ENCODE data around the gene ANKRD39. TPM values are rescaled to one million over a fixed set of nuclear protein-coding genes. Genes with fewer than 3 reads are reported as not detected.

Gene ANKRD39
- polyA plus RNA-seq (ENCODE audit: insufficient read length in 3 of 3) = 1 to 10 TPM; 6.2 to 8.6 (median 8.2) TPM
- long read RNA-seq, donor 1, transcript ANKRD39-201 (4 exons, 976 nt) = major isoform, 8 of 8 reads
- long read RNA-seq, donor 1, partial matches to known transcripts = 0 of 8 reads
- long read RNA-seq, donor 1, other reads (novel, unspliced or antisense) = 0 of 8 reads
- long read RNA-seq, donor 2, transcript ANKRD39-201 (4 exons, 976 nt) = major isoform, 7 of 7 reads
- long read RNA-seq, donor 2, partial matches to known transcripts = 0 of 7 reads
- long read RNA-seq, donor 2, other reads (novel, unspliced or antisense) = 0 of 7 reads
- long read RNA-seq, donor 3, transcript ANKRD39-201 (4 exons, 976 nt) = major isoform, 9 of 9 reads
- long read RNA-seq, donor 3, partial matches to known transcripts = 0 of 9 reads
- long read RNA-seq, donor 3, other reads (novel, unspliced or antisense) = 0 of 9 reads
- long read RNA-seq, donor 4, transcript ANKRD39-201 (4 exons, 976 nt) = major isoform, 5 of 5 reads
- long read RNA-seq, donor 4, partial matches to known transcripts = 0 of 5 reads
- long read RNA-seq, donor 4, other reads (novel, unspliced or antisense) = 0 of 5 reads
- long read RNA-seq, donor 5 = 0 reads
- long read RNA-seq, donor 6, transcript ANKRD39-201 (4 exons, 976 nt) = major isoform, 8 of 8 reads
- long read RNA-seq, donor 6, partial matches to known transcripts = 0 of 8 reads
- long read RNA-seq, donor 6, other reads (novel, unspliced or antisense) = 0 of 8 reads
- long read RNA-seq, donor 7, transcript ANKRD39-201 (4 exons, 976 nt) = major isoform, 9 of 9 reads
- long read RNA-seq, donor 7, partial matches to known transcripts = 0 of 9 reads
- long read RNA-seq, donor 7, other reads (novel, unspliced or antisense) = 0 of 9 reads
- long read RNA-seq, donor 8, transcript ANKRD39-201 (4 exons, 976 nt) = major isoform, 16 of 16 reads
- long read RNA-seq, donor 8, partial matches to known transcripts = 0 of 16 reads
- long read RNA-seq, donor 8, other reads (novel, unspliced or antisense) = 0 of 16 reads
- long read RNA-seq, donor 9, transcript ANKRD39-201 (4 exons, 976 nt) = major isoform, 5 of 5 reads
- long read RNA-seq, donor 9, partial matches to known transcripts = 0 of 5 reads
- long read RNA-seq, donor 9, other reads (novel, unspliced or antisense) = 0 of 5 reads
- long read RNA-seq, donor 10, partial matches to known transcripts = 0 of 4 reads
- long read RNA-seq, donor 10, other reads (novel, unspliced or antisense) = 0 of 4 reads
- long read RNA-seq, donor 11, transcript ANKRD39-201 (4 exons, 976 nt) = major isoform, 6 of 6 reads
- long read RNA-seq, donor 11, partial matches to known transcripts = 0 of 6 reads
- long read RNA-seq, donor 11, other reads (novel, unspliced or antisense) = 0 of 6 reads
- long read RNA-seq, donor 12, partial matches to known transcripts = 0 of 3 reads
- long read RNA-seq, donor 12, other reads (novel, unspliced or antisense) = 0 of 3 reads
- long read RNA-seq, donor 13, transcript ANKRD39-201 (4 exons, 976 nt) = major isoform, 17 of 17 reads
- long read RNA-seq, donor 13, partial matches to known transcripts = 0 of 17 reads
- long read RNA-seq, donor 13, other reads (novel, unspliced or antisense) = 0 of 17 reads
- long read RNA-seq, donor 14, transcript ANKRD39-201 (4 exons, 976 nt) = major isoform, 6 of 6 reads
- long read RNA-seq, donor 14, partial matches to known transcripts = 0 of 6 reads
- long read RNA-seq, donor 14, other reads (novel, unspliced or antisense) = 0 of 6 reads
- long read RNA-seq, donor 15, transcript ANKRD39-201 (4 exons, 976 nt) = major isoform, 5 of 5 reads
- long read RNA-seq, donor 15, partial matches to known transcripts = 0 of 5 reads
- long read RNA-seq, donor 15, other reads (novel, unspliced or antisense) = 0 of 5 reads
- long read RNA-seq, donor 16, transcript ANKRD39-201 (4 exons, 976 nt) = major isoform, 17 of 17 reads
- long read RNA-seq, donor 16, partial matches to known transcripts = 0 of 17 reads
- long read RNA-seq, donor 16, other reads (novel, unspliced or antisense) = 0 of 17 reads

GRCh38 chr2:96857667-96858372, at the start of gene ANKRD39:
Gene ANKRD39 (minus strand): TSS chr2:96858016. CDS start chr2:96857987, 29 bp downstream.
- DNase-seq (ENCODE audit: extremely low read depth in 1 of 11, low read depth in 9 of 11, low spot score in 4 of 11) = peak; percentile 97 to 99 (median 99)

GRCh38 chr2:96906729-96907114, 48.9 kb upstream of the ANKRD39 start:
- DNase-seq (ENCODE audit: extremely low read depth in 1 of 11, low read depth in 9 of 11, low spot score in 4 of 11) = peak in 3 of 11 donors; percentile 52 to 73 (median 58)

GRCh38 chr2:96903815-96904214, 46.0 kb upstream of the ANKRD39 start:
- no peak for DNase-seq (ENCODE audit: extremely low read depth in 1 of 11, low read depth in 9 of 11, low spot score in 4 of 11)

GRCh38 chr2:96903318-96903717, 45.5 kb upstream of the ANKRD39 start:
- DNase-seq (ENCODE audit: extremely low read depth in 1 of 11, low read depth in 9 of 11, low spot score in 4 of 11) = no peak

GRCh38 chr2:96900237-96900636, 42.4 kb upstream of the ANKRD39 start:
- DNase-seq (ENCODE audit: extremely low read depth in 1 of 11, low read depth in 9 of 11, low spot score in 4 of 11) = no peak

- DNase-seq (ENCODE audit: extremely low read depth in 1 of 11, low read depth in 9 of 11, low spot score in 4 of 11) = no peak
These were observed 41.6 kb upstream of the ANKRD39 start for GRCh38 chr2:96899413-96899741.

- no peak for DNase-seq (ENCODE audit: extremely low read depth in 1 of 11, low read depth in 9 of 11, low spot score in 4 of 11)
These were observed 41.0 kb upstream of the ANKRD39 start for GRCh38 chr2:96898641-96899412.

- no peak for DNase-seq (ENCODE audit: extremely low read depth in 1 of 11, low read depth in 9 of 11, low spot score in 4 of 11)
These were observed 40.3 kb upstream of the ANKRD39 start for GRCh38 chr2:96898135-96898505.

- DNase-seq (ENCODE audit: extremely low read depth in 1 of 11, low read depth in 9 of 11, low spot score in 4 of 11) = no peak
These were observed 39.8 kb upstream of the ANKRD39 start for GRCh38 chr2:96897491-96898134.

GRCh38 chr2:96895746-96896651, 38.2 kb upstream of the ANKRD39 start:
- DNase-seq (ENCODE audit: extremely low read depth in 1 of 11, low read depth in 9 of 11, low spot score in 4 of 11) = no peak

GRCh38 chr2:96895032-96895745, 37.4 kb upstream of the ANKRD39 start:
- no peak for DNase-seq (ENCODE audit: extremely low read depth in 1 of 11, low read depth in 9 of 11, low spot score in 4 of 11)

- DNase-seq (ENCODE audit: extremely low read depth in 1 of 11, low read depth in 9 of 11, low spot score in 4 of 11) = no peak
These were observed 36.3 kb upstream of the ANKRD39 start for GRCh38 chr2:96894151-96894531.

- DNase-seq (ENCODE audit: extremely low read depth in 1 of 11, low read depth in 9 of 11, low spot score in 4 of 11) = no peak
These were observed 35.7 kb upstream of the ANKRD39 start for GRCh38 chr2:96893289-96894150.
